Large intestine (tissue), 3 donors: Measurements from ENCODE around the gene KLF13. TPM values are rescaled to one million over a fixed set of nuclear protein-coding genes. Genes with fewer than 3 reads are reported as not detected.

Source experiments
- DNase-seq, 2 donors: peaks; one replicate each; pipeline versions ENCODE4 v3.0.0 to v3.0.0-alpha.2; 2013
- H3K27ac ChIP-seq: one replicate; pipeline ENCODE4 v1.5.1; 2013; ENCODE audit warnings: low read length
- H3K27me3 ChIP-seq: 2 replicates; pipeline ENCODE4 v1.6.1; 2013; ENCODE audit warnings: low read length; ENCODE audit not compliant: control insufficient read depth, insufficient read depth
- H3K36me3 ChIP-seq: 2 replicates; pipeline ENCODE4 v1.6.1; 2013; ENCODE audit warnings: low read length; ENCODE audit not compliant: control insufficient read depth, insufficient read depth
- H3K4me1 ChIP-seq: one replicate; pipeline ENCODE4 v1.6.1; 2013; ENCODE audit warnings: low read length; ENCODE audit not compliant: control insufficient read depth, insufficient read depth
- H3K4me3 ChIP-seq: one replicate; pipeline ENCODE4 v1.5.1; 2013; ENCODE audit warnings: low read length
- H3K9me3 ChIP-seq: one replicate; pipeline ENCODE4 v1.6.1; 2013; ENCODE audit warnings: mild to moderate bottlenecking, low read depth, low read length, moderate library complexity; ENCODE audit not compliant: control insufficient read depth
- WGBS: methylation state at CpG from one replicate; pipeline ENCODE4 v1.1.5; 2013; ENCODE audit warnings: low lambda C conversion rate; ENCODE audit not compliant: insufficient coverage; 5-methylcytosine and 5-hydroxymethylcytosine counted together
- polyA plus RNA-seq: library from polyadenylated mRNA; unstranded; fragments of 120-200 nt; gene quantifications from one replicate; pipeline ENCODE4 v1.2.1, GENCODE V29; 2013

The KLF13 gene
- polyA plus RNA-seq, 1 donor, result 60.7 TPM

DNA sequence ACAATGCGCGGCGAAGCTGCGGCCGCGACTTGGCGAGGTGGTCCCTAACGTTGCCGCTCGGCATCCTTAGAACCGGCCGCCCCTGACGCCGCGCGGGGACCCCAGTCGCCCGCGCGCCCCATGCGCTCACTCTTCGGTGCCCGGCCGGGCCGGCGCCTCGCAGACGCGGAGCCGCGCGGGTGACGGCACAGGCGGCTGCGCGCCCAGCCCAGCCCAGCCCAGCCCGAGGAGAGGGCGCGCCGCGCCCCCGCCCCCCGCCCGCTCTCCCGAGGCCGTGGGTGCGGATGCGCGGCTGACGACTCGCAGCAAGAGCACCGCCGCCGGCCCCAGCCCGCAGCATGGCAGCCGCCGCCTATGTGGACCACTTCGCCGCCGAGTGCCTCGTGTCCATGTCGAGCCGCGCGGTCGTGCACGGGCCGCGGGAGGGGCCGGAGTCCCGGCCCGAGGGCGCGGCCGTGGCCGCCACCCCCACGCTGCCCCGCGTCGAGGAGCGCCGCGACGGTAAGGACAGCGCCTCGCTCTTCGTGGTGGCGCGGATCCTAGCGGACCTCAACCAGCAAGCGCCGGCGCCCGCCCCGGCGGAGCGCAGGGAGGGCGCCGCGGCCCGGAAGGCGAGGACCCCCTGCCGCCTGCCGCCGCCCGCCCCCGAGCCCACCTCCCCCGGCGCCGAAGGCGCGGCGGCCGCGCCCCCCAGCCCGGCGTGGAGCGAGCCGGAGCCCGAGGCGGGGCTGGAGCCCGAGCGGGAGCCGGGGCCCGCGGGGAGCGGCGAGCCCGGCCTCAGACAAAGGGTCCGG lies 437 bp downstream of the KLF13 start:
- Histone ChIP-seq H3K4me1 (peaks cover 35% of the 10 kb centered on the region), H3K36me3 (peaks cover 7% of the 10 kb centered on the region), H3K27me3 (no peaks in the 10 kb centered on the region), H3K9me3 (no peaks in the 10 kb centered on the region), H3K4me3 (peak overlapping the region; percentile 53), H3K27ac (peak overlapping the region; percentile 94)
- peak in 1 of 2 donors; percentile 67 for DNase-seq
- WGBS, result no CpG with 5 or more reads among the region's 130 CpGs

- peaks cover 30% of the 10 kb centered on the region for H3K4me1 ChIP-seq
- WGBS, result no CpG with 5 or more reads among the region's 108 CpGs
- peak; percentile 82 to 94 for DNase-seq
- H3K36me3 ChIP-seq, result peaks cover 7% of the 10 kb centered on the region
- H3K27me3 ChIP-seq, result no peaks in the 10 kb centered on the region
- H3K4me3 ChIP-seq, result peak overlapping the region; percentile 53
- H3K9me3 ChIP-seq, result no peaks in the 10 kb centered on the region
- peak overlapping the region; percentile 94 for H3K27ac ChIP-seq
Observed at GRCh38 chr15:31327669-31328427, 1.2 kb downstream of the KLF13 start.

GRCh38 chr15:31328428-31328968 lies 1.9 kb downstream of the KLF13 start:
- H3K36me3 ChIP-seq, result peaks cover 7% of the 10 kb centered on the region
- H3K4me3 ChIP-seq, result peak overlapping the region; percentile 49
- no peaks in the 10 kb centered on the region for H3K27me3 ChIP-seq
- WGBS, result no CpG with 5 or more reads among the region's 35 CpGs
- peak overlapping the region; percentile 87 for H3K27ac ChIP-seq
- H3K4me1 ChIP-seq, result peaks cover 30% of the 10 kb centered on the region
- no peak for DNase-seq
- H3K9me3 ChIP-seq, result no peaks in the 10 kb centered on the region

DNA sequence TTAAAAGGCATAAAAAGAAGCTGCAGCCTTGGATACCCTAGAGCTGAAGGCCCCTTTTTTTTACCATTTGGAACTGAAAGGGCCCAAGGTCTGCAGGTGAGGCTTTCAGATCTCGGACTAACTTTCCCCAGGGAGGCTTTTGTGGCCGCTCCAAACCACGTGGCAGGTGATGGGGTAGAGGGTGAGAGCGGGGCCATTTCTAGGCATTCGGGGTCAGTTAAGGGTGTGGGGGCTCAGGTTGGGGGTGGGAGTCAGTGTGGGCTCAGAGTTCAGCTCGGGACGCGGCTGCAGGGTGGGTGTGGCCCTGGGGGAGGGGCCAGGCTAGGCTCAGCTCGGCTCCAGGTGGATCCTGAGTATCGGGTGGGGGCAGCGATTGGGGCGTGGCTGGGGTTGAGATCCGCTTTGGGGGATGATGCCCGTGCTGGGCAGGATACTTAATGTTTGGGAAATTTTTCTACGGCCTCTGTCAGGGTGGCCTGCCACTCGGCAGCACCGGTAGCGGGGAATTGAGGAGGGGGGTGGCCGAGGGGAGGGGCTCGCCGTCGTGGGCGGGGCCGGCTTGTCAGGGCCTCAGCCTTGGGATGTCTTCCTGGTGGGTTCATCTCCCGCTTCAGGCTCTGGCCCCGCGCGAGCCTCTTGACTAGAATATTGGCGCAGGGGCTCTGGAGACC lies 2.5 kb downstream of the KLF13 start:
- Histone ChIP-seq H3K4me3 (peak overlapping the region; percentile 49), H3K27ac (peak overlapping the region; percentile 87), H3K36me3 (peaks cover 7% of the 10 kb centered on the region), H3K9me3 (no peaks in the 10 kb centered on the region), H3K27me3 (no peaks in the 10 kb centered on the region), H3K4me1 (peaks cover 30% of the 10 kb centered on the region)
- no CpG with 5 or more reads among the region's 29 CpGs for WGBS
- peak; percentile 58 to 73 for DNase-seq

DNA sequence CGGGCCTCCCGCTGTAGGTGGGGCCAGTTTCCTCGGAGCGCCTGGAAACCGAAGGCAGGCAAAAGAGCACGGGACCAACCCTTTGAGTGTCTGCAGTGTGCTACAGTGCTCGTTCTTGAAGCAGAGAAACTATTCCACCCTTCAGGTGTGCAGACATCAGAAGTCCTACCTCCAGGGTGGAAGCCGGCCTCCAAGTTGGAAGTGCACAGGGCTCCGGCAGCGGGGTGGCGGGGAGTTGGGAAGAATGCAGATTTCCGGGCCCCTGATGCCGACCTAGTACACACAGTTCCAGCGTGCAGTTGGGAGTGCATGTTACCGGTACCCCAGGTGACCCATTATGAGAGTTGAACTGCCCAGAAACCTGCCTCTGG lies 3.0 kb downstream of the KLF13 start:
- Histone ChIP-seq H3K9me3 (no peaks in the 10 kb centered on the region), H3K4me1 (peaks cover 30% of the 10 kb centered on the region), H3K4me3 (peak overlapping the region; percentile 49), H3K27me3 (no peaks in the 10 kb centered on the region), H3K36me3 (peaks cover 7% of the 10 kb centered on the region), H3K27ac (peak overlapping the region; percentile 87)
- WGBS, result no CpG with 5 or more reads among the region's 15 CpGs
- peak in 1 of 2 donors; percentile 45 for DNase-seq

DNA sequence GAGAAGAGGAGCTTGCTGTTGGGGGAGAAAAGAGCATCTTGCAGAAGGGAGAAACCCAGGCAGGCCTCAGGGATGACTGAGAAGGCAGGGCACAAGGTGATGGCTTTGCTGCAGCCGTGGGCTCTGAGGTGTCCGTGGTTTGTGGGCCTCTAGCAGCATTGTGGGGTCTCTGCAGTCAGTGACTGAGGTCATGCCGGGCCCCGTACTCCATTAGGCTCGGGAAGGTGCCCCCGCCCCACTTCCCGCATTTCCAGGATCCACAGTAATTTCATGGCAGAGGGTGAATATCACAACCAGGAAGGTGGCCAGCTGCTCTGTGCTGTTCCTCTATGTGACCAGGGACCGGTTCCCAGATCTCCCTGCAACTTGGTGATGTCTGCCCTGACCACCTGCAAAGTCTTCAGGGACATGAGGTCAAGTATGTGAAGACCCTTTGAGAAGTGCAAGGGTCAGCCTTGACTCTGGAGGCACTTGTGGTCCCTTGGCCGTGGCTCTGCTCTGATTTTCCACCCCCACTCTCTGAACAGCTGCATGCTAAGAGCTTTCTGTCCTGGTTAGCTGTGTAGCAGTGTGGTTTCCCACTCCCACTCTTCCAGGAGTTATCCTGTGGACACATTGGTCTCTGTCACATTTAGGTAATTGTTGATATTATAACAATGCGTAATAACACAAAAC lies 3.6 kb downstream of the KLF13 start:
- Histone ChIP-seq H3K9me3 (no peaks in the 10 kb centered on the region), H3K4me3 (peak overlapping the region; percentile 49), H3K4me1 (peaks cover 23% of the 10 kb centered on the region), H3K36me3 (peaks cover 7% of the 10 kb centered on the region), H3K27ac (peak overlapping the region; percentile 87), H3K27me3 (no peaks in the 10 kb centered on the region)
- DNase-seq, result no peak
- WGBS, result no CpG with 5 or more reads among the region's 10 CpGs

DNA sequence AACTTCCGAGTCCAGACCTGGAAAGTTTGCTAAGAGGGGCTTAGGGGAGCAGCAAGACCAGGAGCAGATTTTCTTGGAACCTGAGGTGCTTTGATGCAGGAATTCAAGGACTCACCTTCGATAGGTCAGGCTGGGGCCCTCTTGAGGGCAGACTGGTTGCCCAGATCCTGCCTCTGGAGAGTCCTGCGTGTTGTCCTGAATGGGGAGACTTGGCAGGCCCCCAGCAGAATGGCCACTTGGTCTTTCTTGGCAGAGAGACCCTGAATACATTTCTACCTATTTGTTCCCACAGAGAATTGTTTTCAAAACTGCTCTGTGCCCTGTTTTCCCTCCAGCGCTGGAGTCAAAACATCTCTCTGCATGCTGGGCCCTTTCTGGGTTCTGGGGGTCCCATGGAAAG lies 4.2 kb downstream of the KLF13 start:
- H3K27ac ChIP-seq, result no peak overlapping the region
- no peak overlapping the region for H3K4me3 ChIP-seq

GRCh38 chr15:31331389-31331788 lies 4.8 kb downstream of the KLF13 start:
- H3K36me3 ChIP-seq, result peaks cover 7% of the 10 kb centered on the region
- H3K9me3 ChIP-seq, result no peaks in the 10 kb centered on the region
- no peak for DNase-seq
- WGBS, result no CpG with 5 or more reads among the region's 5 CpGs
- no peak overlapping the region for H3K4me3 ChIP-seq
- peaks cover 21% of the 10 kb centered on the region for H3K4me1 ChIP-seq
- no peaks in the 10 kb centered on the region for H3K27me3 ChIP-seq
- H3K27ac ChIP-seq, result no peak overlapping the region

More for the DNA sequence above, 4.2 kb downstream of the KLF13 start:
- H3K27me3 ChIP-seq, result no peaks in the 10 kb centered on the region
- H3K9me3 ChIP-seq, result no peaks in the 10 kb centered on the region
- WGBS, result no CpG with 5 or more reads among the region's 4 CpGs
- peaks cover 7% of the 10 kb centered on the region for H3K36me3 ChIP-seq
- peaks cover 21% of the 10 kb centered on the region for H3K4me1 ChIP-seq
- DNase-seq, result no peak

DNA sequence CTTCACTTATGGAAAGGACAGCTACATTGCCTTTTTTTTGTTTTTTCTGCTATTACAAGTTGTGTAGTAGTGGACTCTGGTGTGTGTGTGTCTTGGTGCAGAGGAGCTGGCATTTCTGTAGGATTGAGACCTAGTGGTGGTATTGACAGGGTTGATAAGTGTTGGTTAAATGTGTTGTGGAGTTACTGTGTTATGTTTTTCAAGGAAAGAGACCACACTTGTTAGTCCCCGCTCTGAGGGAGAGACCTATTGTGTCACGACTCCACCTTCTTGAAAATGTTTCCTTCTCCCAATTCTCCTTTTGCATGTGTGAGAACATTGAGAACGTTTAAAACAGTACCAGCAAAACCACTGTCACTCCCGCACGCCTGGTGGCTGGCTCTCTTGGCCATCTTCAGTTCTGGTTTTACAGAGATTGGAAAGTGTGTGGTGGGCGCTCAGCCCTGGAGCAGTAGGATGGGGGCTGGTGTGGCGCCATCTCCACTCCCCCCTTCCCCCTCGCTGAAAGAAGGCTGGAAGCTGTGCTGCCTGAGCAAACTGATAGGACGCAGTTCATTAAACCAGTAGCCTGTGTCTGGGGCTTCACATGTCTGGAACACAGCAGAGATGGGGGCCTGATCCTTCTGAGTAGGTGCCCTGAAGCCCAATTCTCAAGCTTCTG lies 5.5 kb downstream of the KLF13 start:
- WGBS, result no CpG with 5 or more reads among the region's 9 CpGs
- DNase-seq, result no peak
- Histone ChIP-seq H3K9me3 (no peaks in the 10 kb centered on the region), H3K27me3 (no peaks in the 10 kb centered on the region), H3K4me1 (peaks cover 21% of the 10 kb centered on the region), H3K27ac (no peak overlapping the region), H3K4me3 (no peak overlapping the region), H3K36me3 (peaks cover 7% of the 10 kb centered on the region)
